Liver (tissue), 2 donors: ENCODE measurements around the gene RTN4RL2.

ENCODE experiments used
- HNF4G ChIP-seq: IDR thresholded peaks from 2 replicates; pipeline ENCODE4 v1.6.1; 2016; ENCODE audit warnings: antibody characterized with exemption
- TF ChIP-seq, protein P1 (sequence below): IDR thresholded peaks from 2 replicates; pipeline ENCODE4 v1.6.1; 2016; ENCODE audit warnings: antibody characterized with exemption, mild to moderate bottlenecking
- donor health status: healthy.

DNA sequence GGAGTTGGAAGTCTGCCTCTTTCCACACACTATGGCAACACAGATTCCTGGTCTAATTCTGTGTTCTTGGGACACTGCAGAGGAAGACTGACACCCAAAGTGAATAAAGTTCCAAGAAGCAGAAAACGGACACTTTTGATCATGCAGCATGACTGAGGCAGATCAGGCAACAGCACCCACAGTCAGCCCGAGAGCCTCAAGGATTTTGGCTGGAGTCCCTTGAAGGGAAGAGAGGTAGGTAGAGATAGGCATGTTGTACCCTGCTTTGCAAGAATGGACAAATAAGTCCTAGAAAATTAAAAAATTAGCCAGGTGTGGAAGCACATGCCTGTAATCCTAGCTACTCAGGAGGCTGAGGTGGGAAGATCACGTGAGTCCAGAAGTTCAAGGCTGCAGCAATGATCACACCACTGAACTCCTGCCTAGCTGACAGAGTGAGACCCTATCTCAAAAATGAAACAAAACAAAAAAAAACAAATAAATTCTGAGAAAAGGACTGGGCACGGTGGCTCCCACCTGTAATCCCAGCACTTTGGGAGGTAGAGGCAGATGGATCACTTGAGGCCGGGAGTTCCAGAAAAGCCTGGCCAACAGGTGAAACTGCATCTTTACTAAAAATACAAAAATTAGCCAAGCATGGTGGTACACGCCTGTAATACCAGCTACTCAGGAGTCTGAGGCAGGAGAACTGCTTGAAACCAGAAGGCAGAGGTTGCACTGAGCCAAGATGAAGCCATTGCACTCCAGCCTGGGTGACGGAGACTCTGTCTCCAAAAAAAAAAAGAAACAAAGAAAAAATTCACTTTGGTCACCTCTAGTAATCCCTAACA lies 48.2 kb downstream of the RTN4RL2 start:
- TF ChIP-seq, protein P1, sequence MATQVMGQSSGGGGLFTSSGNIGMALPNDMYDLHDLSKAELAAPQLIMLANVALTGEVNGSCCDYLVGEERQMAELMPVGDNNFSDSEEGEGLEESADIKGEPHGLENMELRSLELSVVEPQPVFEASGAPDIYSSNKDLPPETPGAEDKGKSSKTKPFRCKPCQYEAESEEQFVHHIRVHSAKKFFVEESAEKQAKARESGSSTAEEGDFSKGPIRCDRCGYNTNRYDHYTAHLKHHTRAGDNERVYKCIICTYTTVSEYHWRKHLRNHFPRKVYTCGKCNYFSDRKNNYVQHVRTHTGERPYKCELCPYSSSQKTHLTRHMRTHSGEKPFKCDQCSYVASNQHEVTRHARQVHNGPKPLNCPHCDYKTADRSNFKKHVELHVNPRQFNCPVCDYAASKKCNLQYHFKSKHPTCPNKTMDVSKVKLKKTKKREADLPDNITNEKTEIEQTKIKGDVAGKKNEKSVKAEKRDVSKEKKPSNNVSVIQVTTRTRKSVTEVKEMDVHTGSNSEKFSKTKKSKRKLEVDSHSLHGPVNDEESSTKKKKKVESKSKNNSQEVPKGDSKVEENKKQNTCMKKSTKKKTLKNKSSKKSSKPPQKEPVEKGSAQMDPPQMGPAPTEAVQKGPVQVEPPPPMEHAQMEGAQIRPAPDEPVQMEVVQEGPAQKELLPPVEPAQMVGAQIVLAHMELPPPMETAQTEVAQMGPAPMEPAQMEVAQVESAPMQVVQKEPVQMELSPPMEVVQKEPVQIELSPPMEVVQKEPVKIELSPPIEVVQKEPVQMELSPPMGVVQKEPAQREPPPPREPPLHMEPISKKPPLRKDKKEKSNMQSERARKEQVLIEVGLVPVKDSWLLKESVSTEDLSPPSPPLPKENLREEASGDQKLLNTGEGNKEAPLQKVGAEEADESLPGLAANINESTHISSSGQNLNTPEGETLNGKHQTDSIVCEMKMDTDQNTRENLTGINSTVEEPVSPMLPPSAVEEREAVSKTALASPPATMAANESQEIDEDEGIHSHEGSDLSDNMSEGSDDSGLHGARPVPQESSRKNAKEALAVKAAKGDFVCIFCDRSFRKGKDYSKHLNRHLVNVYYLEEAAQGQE: no peak
- no peak for TF ChIP-seq HNF4G
